Astrocyte (in vitro differentiated cells and primary cell): Measurements from ENCODE around the gene HSPA1A. TPM values are rescaled to one million over a fixed set of nuclear protein-coding genes. Genes with fewer than 3 reads are reported as not detected.
A peak's percentile ranks its signal among the peaks of the same experiment; 100 is the strongest.
"Not testable (repeated sequence)": the region's sequence is repeated elsewhere in the genome, so short reads cannot be mapped to it uniquely, and the experiment has no call there.

ENCODE experiments used
- DNase-seq: peaks from one replicate; pipeline ENCODE4 v3.0.0-alpha.2; 2010; ENCODE audit warnings: low read depth
- FAIRE-seq: peaks from 2 replicates; lab custom pipeline; 2011; peaks lifted over from hg19 to GRCh38; lab: Jason Lieb, UNC
- H2AFZ ChIP-seq: 2 replicates; pipeline ENCODE4 v1.6.0; 2012; ENCODE audit warnings: low read depth, low read length, inconsistent platforms
- H3K27ac ChIP-seq: 2 replicates; pipeline ENCODE4 v1.5.1; 2011; ENCODE audit warnings: low read depth, low read length, inconsistent platforms
- H3K27me3 ChIP-seq: 2 replicates; pipeline ENCODE4 v1.6.0; 2011; ENCODE audit warnings: low read length, inconsistent platforms; ENCODE audit not compliant: insufficient read depth
- H3K36me3 ChIP-seq: 2 replicates; pipeline ENCODE4 v1.5.1; 2011; ENCODE audit warnings: low read length, inconsistent platforms; ENCODE audit not compliant: insufficient read depth
- H3K4me1 ChIP-seq: 2 replicates; pipeline ENCODE4 v1.5.1; 2011; ENCODE audit warnings: low read length, inconsistent platforms; ENCODE audit not compliant: insufficient read depth
- H3K4me2 ChIP-seq: 2 replicates; pipeline ENCODE4 v1.6.0; 2012; ENCODE audit warnings: low read length, inconsistent platforms
- H3K4me3 ChIP-seq: 2 replicates; pipeline ENCODE4 v1.5.1; 2011; ENCODE audit warnings: low read depth, mild to moderate bottlenecking, low read length, inconsistent platforms; ENCODE audit not compliant: insufficient read depth
- H3K79me2 ChIP-seq: 2 replicates; pipeline ENCODE4 v1.6.0; 2012; ENCODE audit warnings: mild to moderate bottlenecking, low read length, inconsistent platforms; ENCODE audit not compliant: insufficient read depth
- H3K9ac ChIP-seq: 2 replicates; pipeline ENCODE4 v1.6.0; 2012; ENCODE audit warnings: mild to moderate bottlenecking, low read length, inconsistent platforms
- H3K9me3 ChIP-seq: 2 replicates; pipeline ENCODE4 v1.5.1; 2012; ENCODE audit warnings: low read depth, mild to moderate bottlenecking, low read length, inconsistent platforms; ENCODE audit not compliant: insufficient read depth
- H4K20me1 ChIP-seq: 2 replicates; pipeline ENCODE4 v1.6.0; 2012; ENCODE audit warnings: low read length, inconsistent platforms; ENCODE audit not compliant: insufficient read depth
- H3K27ac Mint-ChIP-seq: one replicate; pipeline ENCODE4 v1.8.0; 2021; ENCODE audit warnings: mild to moderate bottlenecking, mixed read lengths; ENCODE audit not compliant: unreplicated experiment
- H3K27me3 Mint-ChIP-seq: one replicate; pipeline ENCODE4 v1.8.0; 2021; ENCODE audit warnings: low read depth, mixed read lengths; ENCODE audit not compliant: unreplicated experiment
- H3K36me3 Mint-ChIP-seq: one replicate; pipeline ENCODE4 v1.8.0; 2021; ENCODE audit warnings: low read depth, mixed read lengths; ENCODE audit not compliant: unreplicated experiment
- H3K4me1 Mint-ChIP-seq: one replicate; pipeline ENCODE4 v1.8.0; 2021; ENCODE audit warnings: low read depth, mixed read lengths; ENCODE audit not compliant: unreplicated experiment
- H3K4me3 Mint-ChIP-seq: one replicate; pipeline ENCODE4 v1.8.0; 2021; ENCODE audit warnings: mild to moderate bottlenecking, moderate library complexity, mixed read lengths; ENCODE audit not compliant: unreplicated experiment
- H3K9me3 Mint-ChIP-seq: one replicate; pipeline ENCODE4 v1.8.0; 2021; ENCODE audit warnings: mild to moderate bottlenecking, mixed read lengths; ENCODE audit not compliant: unreplicated experiment
- CTCF ChIP-seq: IDR thresholded peaks from 2 replicates; pipeline ENCODE4 v1.5.1; 2011; ENCODE audit warnings: low read depth, mild to moderate bottlenecking, inconsistent platforms, low read length, moderate library complexity; ENCODE audit not compliant: insufficient read depth
- EZH2 ChIP-seq: IDR thresholded peaks from 2 replicates; pipeline ENCODE4 v1.6.1; 2012; ENCODE audit warnings: mild to moderate bottlenecking, low read length, inconsistent platforms; ENCODE audit not compliant: insufficient read depth
- total RNA-seq: library from RNA; stranded (reverse); gene quantifications from 2 replicates; pipeline ENCODE4 v1.2.1, GENCODE V29; 2021

HSPA1A gene
- total RNA-seq, 1 donor from 2014 or later = 52.7 TPM

GRCh38 chr6:31814677-31815024 is 692 bp upstream of the HSPA1A start:
- H3K36me3 Mint-ChIP-seq = peaks cover 4% of the 10 kb centered on the region
- peaks cover 16% of the 10 kb centered on the region for H4K20me1 ChIP-seq
- peak; percentile 98 for DNase-seq
- no peaks in the 10 kb centered on the region for H3K27me3 ChIP-seq
- no peak for FAIRE-seq
- peak overlapping the region; percentile 86 for H3K4me3 Mint-ChIP-seq
- peaks cover 2% of the 10 kb centered on the region for H3K9me3 Mint-ChIP-seq
- peak overlapping the region; percentile 73 for H3K9ac ChIP-seq
- peaks cover 9% of the 10 kb centered on the region for H3K4me1 ChIP-seq
- no peaks in the 10 kb centered on the region for H3K36me3 ChIP-seq
- peak overlapping the region; percentile 68 for H2AFZ ChIP-seq
- H3K4me1 Mint-ChIP-seq = peaks cover 11% of the 10 kb centered on the region
- no peaks in the 10 kb centered on the region for H3K9me3 ChIP-seq
- peaks cover 19% of the 10 kb centered on the region for H3K79me2 ChIP-seq
- peak overlapping the region; percentile 99 for H3K27ac Mint-ChIP-seq
- peak overlapping the region; percentile 72 for H3K4me3 ChIP-seq
- H3K27me3 Mint-ChIP-seq = no peaks in the 10 kb centered on the region
- TF ChIP-seq CTCF = no peak
- TF ChIP-seq EZH2 = no peak
- peak overlapping the region; percentile 92 for H3K4me2 ChIP-seq
- H3K27ac ChIP-seq = peak overlapping the region; percentile 87

- H3K4me1 ChIP-seq = peaks cover 18% of the 10 kb centered on the region
- not testable (repeated sequence) for H3K9me3 Mint-ChIP-seq, H3K27ac ChIP-seq, H3K27ac Mint-ChIP-seq, H3K36me3 ChIP-seq, DNase-seq, H3K27me3 ChIP-seq, H3K27me3 Mint-ChIP-seq, H3K36me3 Mint-ChIP-seq, H3K9me3 ChIP-seq, H2AFZ ChIP-seq, FAIRE-seq
- Mint-ChIP-seq H3K4me1 (peaks cover 14% of the 10 kb centered on the region), H3K4me3 (peak overlapping the region; percentile 81)
- peak overlapping the region; percentile 55 for H3K9ac ChIP-seq
- peak overlapping the region; percentile 88 for H3K4me2 ChIP-seq
- peaks cover 19% of the 10 kb centered on the region for H3K79me2 ChIP-seq
- H3K4me3 ChIP-seq = peak overlapping the region; percentile 49
- peaks cover 16% of the 10 kb centered on the region for H4K20me1 ChIP-seq
Measured at GRCh38 chr6:31817133-31817928, 2.0 kb downstream of the HSPA1A start.

- Histone ChIP-seq H3K4me2 (peak overlapping the region; percentile 88), H3K4me3 (peak overlapping the region; percentile 49), H4K20me1 (peaks cover 16% of the 10 kb centered on the region), H3K9ac (peak overlapping the region; percentile 55), H3K79me2 (peaks cover 19% of the 10 kb centered on the region), H3K4me1 (peaks cover 22% of the 10 kb centered on the region)
- FAIRE-seq, H2AFZ ChIP-seq, H3K36me3 ChIP-seq, H3K9me3 Mint-ChIP-seq, DNase-seq, H3K27me3 Mint-ChIP-seq, H3K27ac ChIP-seq, H3K36me3 Mint-ChIP-seq, H3K9me3 ChIP-seq, H3K27ac Mint-ChIP-seq, H3K27me3 ChIP-seq: not testable (repeated sequence)
- Mint-ChIP-seq H3K4me3 (peak overlapping the region; percentile 81), H3K4me1 (peaks cover 18% of the 10 kb centered on the region)
Measured at GRCh38 chr6:31817929-31818511, 2.7 kb downstream of the HSPA1A start.
